DOHH2 (cell line): ENCODE measurements around the gene C12orf56.

Experiments
- EZH2phosphoT487 ChIP-seq: fragments of 200-600 bp; sonication (generic); IDR thresholded peaks from 2 replicates; pipeline ENCODE4 v1.6.1; 2017; ENCODE audit warnings: borderline replicate concordance, mild to moderate bottlenecking, antibody characterized with exemption, low read length, moderate library complexity, mixed read lengths
- TF ChIP-seq, protein P1 (sequence below): fragments of 200-600 bp; sonication (generic); IDR thresholded peaks from one replicate; pipeline ENCODE4 v1.5.1; 2014; ENCODE audit warnings: antibody characterized with exemption, mild to moderate bottlenecking, low read depth, low read length; ENCODE audit not compliant: poor library complexity, severe bottlenecking

GRCh38 chr12:64418209-64418608 is 27.7 kb upstream of the C12orf56 start:
- TF ChIP-seq, protein P1, sequence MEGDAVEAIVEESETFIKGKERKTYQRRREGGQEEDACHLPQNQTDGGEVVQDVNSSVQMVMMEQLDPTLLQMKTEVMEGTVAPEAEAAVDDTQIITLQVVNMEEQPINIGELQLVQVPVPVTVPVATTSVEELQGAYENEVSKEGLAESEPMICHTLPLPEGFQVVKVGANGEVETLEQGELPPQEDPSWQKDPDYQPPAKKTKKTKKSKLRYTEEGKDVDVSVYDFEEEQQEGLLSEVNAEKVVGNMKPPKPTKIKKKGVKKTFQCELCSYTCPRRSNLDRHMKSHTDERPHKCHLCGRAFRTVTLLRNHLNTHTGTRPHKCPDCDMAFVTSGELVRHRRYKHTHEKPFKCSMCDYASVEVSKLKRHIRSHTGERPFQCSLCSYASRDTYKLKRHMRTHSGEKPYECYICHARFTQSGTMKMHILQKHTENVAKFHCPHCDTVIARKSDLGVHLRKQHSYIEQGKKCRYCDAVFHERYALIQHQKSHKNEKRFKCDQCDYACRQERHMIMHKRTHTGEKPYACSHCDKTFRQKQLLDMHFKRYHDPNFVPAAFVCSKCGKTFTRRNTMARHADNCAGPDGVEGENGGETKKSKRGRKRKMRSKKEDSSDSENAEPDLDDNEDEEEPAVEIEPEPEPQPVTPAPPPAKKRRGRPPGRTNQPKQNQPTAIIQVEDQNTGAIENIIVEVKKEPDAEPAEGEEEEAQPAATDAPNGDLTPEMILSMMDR, result no peak
- TF ChIP-seq EZH2phosphoT487, result no peak
